ENCODE data around the gene BUD13.

The BUD13 gene

GRCh38 chr11:116750070-116750718 is 22.6 kb downstream of the BUD13 start:
- no peak for DNase-seq (ENCODE audit: low read depth in 2 of 2)

GRCh38 chr11:116742104-116742503 is 30.7 kb downstream of the BUD13 start:
- DNase-seq (ENCODE audit: low read depth in 2 of 2) = no peak

- no peak for DNase-seq (ENCODE audit: low read depth in 2 of 2)
These were observed 32.0 kb downstream of the BUD13 start for GRCh38 chr11:116740741-116741140.

GRCh38 chr11:116738975-116739374 is 33.8 kb downstream of the BUD13 start:
- DNase-seq (ENCODE audit: low read depth in 2 of 2) = no peak

GRCh38 chr11:116736763-116737162 is 36.0 kb downstream of the BUD13 start:
- DNase-seq (ENCODE audit: low read depth in 2 of 2) = no peak

- DNase-seq (ENCODE audit: low read depth in 2 of 2) = no peak
These were observed 38.7 kb downstream of the BUD13 start for GRCh38 chr11:116733969-116734508.

GRCh38 chr11:116733043-116733755 is 39.6 kb downstream of the BUD13 start:
- no peak for DNase-seq (ENCODE audit: low read depth in 2 of 2)

- peak; percentile 16 to 55 for DNase-seq (ENCODE audit: low read depth in 2 of 2)
These were observed 40.3 kb downstream of the BUD13 start for GRCh38 chr11:116732271-116733042.

GRCh38 chr11:116731821-116732220 is 41.0 kb downstream of the BUD13 start:
- DNase-seq (ENCODE audit: low read depth in 2 of 2) = no peak

GRCh38 chr11:116731097-116731761 is 41.6 kb downstream of the BUD13 start:
- no peak for DNase-seq (ENCODE audit: low read depth in 2 of 2)

GRCh38 chr11:116730601-116731000 is 42.2 kb downstream of the BUD13 start:
- no peak for DNase-seq (ENCODE audit: low read depth in 2 of 2)

- no peak for DNase-seq (ENCODE audit: low read depth in 2 of 2)
These were observed 42.6 kb downstream of the BUD13 start for GRCh38 chr11:116730241-116730561.

GRCh38 chr11:116729501-116730240 is 43.1 kb downstream of the BUD13 start:
- no peak for DNase-seq (ENCODE audit: low read depth in 2 of 2)

- no peak for DNase-seq (ENCODE audit: low read depth in 2 of 2)
These were observed 44.8 kb downstream of the BUD13 start for GRCh38 chr11:116727990-116728389.

- no peak for DNase-seq (ENCODE audit: low read depth in 2 of 2)
These were observed 47.2 kb downstream of the BUD13 start for GRCh38 chr11:116725434-116726221.

- no peak for DNase-seq (ENCODE audit: low read depth in 2 of 2)
These were observed 48.0 kb downstream of the BUD13 start for GRCh38 chr11:116724813-116725212.

GRCh38 chr11:116723511-116723910 is 49.3 kb downstream of the BUD13 start:
- no peak for DNase-seq (ENCODE audit: low read depth in 2 of 2)

GRCh38 chr11:116721988-116722387 is 50.8 kb downstream of the BUD13 start:
- no peak for DNase-seq (ENCODE audit: low read depth in 2 of 2)

GRCh38 chr11:116720895-116721294 is 51.9 kb downstream of the BUD13 start:
- no peak for DNase-seq (ENCODE audit: low read depth in 2 of 2)

- DNase-seq (ENCODE audit: low read depth in 2 of 2) = no peak
These were observed 53.8 kb downstream of the BUD13 start for GRCh38 chr11:116718955-116719501.

Data from stimulated activated CD4-positive, alpha-beta T cell treated with anti-CD3 and anti-CD28 coated beads, Interleukin-12 subunit alpha, Interleukin-12 subunit beta, amount 100 ng/mL, for 24 hours (primary cell).